Smooth muscle cell of bladder (primary cell): ENCODE measurements around the gene DNAJC25. TPM values are rescaled to one million over a fixed set of nuclear protein-coding genes. Genes with fewer than 3 reads are reported as not detected.

ENCODE experiments used
- total RNA-seq: library from RNA; depleted of rRNA; stranded (reverse); fragments of >200 nt; gene quantifications from 2 replicates; pipeline ENCODE4 v1.2.3, GENCODE V29; 2014

Gene DNAJC25
- 8.5 and 10.5 TPM in 2 replicates for total RNA-seq

DNA sequence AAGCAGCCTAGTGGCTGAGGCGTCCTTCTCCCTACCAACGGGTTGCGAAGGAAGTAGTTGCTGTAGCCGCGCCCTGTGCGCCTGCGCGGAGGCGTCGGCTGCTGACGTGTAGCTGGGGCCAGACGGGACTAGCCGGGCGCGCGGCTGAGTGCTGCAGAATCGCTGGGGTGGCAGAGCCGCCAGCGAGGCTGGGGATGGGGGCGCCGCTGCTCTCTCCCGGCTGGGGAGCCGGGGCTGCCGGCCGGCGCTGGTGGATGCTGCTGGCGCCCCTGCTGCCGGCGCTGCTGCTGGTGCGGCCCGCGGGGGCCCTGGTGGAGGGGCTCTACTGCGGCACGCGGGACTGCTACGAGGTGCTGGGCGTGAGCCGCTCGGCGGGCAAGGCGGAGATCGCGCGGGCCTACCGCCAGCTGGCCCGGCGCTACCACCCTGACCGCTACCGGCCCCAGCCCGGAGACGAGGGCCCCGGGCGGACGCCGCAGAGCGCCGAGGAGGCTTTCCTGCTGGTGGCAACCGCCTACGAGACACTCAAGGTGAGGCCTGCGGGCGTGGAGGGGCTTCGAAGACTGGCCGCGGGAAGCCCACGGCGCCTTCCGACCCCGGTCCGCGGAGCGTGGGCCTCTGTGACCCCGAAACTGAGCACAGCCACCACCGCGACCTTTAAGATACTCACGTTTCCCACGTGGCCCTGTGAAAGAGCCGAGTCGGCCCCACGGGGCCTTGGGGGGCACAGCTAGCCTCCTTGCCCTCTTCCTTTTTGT is at the start of gene DNAJC25:
DNAJC25 (plus strand) TSS at position 121 of the 758 bp plus-strand sequence; CDS start at position 195, 74 bp downstream.

DNA sequence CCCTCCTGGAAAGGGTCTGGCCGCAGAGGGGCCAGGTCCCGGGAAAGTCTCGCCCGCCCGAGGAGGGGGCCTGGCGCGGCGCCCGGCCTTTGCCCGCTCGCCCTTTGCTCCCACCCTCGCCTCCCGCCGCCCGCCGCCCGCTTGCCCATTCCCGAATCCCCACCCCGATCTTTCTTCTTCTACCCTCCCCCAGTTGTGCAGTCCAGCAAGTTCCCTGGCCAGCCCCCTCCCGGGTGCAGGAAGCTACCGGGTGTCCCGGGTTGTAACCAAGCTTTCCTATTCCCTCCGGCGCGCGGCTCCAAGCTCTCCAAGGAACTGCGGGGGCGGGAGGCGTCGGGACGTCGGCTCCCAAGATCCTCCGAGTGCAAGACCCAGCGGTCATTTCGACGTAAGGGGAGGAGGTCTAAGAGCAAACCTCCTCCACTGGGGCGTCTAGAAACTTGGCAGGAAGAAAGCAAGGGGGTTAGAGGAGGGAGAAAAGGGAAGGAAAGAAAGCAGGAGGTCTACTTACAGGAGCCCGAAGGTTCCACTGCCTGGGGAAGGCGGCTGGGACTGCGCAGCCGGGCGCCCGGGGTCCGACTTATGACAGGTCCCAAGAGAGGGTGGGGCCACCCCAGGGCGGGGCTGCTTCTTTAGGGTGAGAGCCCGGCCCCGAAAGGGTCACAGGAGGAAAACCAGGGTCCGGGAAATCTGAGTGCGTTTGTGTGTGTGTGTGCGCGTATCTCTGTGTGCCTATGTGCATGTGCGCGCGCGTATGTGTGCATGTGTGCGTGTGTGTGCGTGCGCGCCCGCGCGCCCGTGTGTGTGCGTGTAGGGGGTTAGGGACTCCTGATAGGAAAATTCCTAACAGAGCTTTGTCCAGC is 31.8 kb upstream of the DNAJC25 start, which contains the start of gene PTGR1:
PTGR1 (minus strand) TSS at position 556 of the 863 bp plus-strand sequence. CDS start 2,225 bp downstream, outside the sequence.

DNA sequence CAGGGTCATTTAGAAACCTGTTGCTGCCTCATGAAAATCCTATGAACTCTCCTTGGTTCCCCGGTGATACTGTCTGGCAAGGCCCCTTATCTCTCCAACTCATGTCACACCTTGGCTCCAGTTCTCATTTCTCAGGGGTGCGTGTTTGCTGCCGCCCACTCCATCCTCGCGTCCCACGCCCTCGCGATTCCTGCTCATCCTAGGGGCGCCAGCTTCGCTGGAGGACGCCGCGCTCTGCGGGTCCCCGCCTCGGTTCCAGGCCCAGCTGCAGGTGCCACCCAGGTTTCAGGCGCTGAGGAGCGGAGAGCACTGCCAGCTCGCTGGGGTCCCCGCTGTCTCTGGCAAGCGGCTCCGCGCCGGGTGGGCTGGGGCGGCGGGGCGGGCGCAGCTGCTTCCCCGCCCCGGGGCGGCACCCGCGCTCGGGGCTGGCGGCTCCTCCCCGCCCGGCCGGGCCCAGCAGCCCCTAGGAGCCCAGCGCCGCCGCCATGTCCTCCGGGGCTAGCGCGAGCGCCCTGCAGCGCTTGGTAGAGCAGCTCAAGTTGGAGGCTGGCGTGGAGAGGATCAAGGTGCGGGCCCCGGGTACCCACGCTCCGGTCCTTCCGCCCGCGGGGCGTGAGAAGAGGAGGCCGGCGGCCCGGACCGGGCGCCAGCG is 30.1 kb downstream of the DNAJC25 start, which contains the start of gene GNG10:
GNG10 (plus strand) TSS at position 456 of the 652 bp plus-strand sequence; CDS start at position 486, 30 bp downstream.

Other genes with a start within 250 kb of the DNAJC25 start
- gene ECPAS, start 147.0 kb upstream of the DNAJC25 start, total RNA-seq, result 110 and 118 TPM in 2 replicates
- gene ZNF483, start 106.2 kb upstream of the DNAJC25 start, total RNA-seq, result 1.00 and 2.2 TPM in 2 replicates
- gene PTGR1, start 31.7 kb upstream of the DNAJC25 start, total RNA-seq, result 115 and 157 TPM in 2 replicates
- gene GNG10, start 30.3 kb downstream of the DNAJC25 start, total RNA-seq, result 56.3 and 71.1 TPM in 2 replicates
- gene SHOC1, start 163.6 kb downstream of the DNAJC25 start, total RNA-seq, result under 0.01 TPM in 1 of 2 replicates, not detected in the other